ENCODE data around the gene GID8. TPM values are rescaled to one million over a fixed set of nuclear protein-coding genes. Genes with fewer than 3 reads are reported as not detected.

GID8 gene
- total RNA-seq (2022; extraction: Qiagen RNA extraction), result 20.2 to 22.5 TPM (median 21.2 TPM) in 5 replicates

DNA sequence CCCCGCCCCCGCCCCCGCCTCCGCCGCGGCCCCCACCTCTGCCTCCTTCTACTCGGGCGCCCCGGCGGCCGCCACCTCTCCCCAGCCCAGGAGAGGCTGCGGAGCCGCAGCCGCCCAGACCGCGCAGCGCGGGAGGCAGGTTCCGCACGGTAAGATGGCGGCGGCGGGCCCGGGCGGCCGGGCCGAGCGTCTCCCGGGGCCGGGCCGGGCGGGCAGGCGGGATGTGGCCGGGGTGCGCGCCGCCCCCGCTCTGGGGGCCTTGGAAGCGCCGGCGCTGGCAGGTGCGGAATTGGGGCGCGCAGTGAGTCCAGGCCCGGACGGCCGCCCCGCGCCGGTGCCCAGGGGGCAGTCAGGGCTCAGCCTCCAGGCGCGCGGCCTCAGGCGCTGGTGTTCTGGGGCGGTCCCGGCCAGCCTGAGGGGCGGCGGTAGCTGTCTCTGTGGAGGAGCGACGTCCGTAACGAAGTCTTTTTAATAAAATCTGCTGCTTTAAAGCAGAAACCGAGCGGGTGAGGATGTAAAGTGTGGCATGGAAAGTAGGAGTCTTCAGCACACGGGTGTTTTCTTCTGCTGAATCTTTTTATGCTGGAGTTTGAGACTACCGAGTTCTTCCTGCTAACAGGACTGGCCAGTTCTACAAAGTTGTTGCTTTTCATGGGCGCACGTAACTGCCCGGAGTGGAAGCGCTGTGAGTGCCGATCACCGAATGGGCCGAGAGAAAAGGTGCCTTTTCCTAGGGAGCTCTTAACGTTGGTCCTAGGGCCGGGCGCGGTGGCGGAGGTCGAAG is at the start of gene GID8:
Gene GID8, plus strand, starts transcription at position 43 of the 784 bp plus-strand sequence. CDS start 3,356 bp downstream, outside the sequence.

DNA sequence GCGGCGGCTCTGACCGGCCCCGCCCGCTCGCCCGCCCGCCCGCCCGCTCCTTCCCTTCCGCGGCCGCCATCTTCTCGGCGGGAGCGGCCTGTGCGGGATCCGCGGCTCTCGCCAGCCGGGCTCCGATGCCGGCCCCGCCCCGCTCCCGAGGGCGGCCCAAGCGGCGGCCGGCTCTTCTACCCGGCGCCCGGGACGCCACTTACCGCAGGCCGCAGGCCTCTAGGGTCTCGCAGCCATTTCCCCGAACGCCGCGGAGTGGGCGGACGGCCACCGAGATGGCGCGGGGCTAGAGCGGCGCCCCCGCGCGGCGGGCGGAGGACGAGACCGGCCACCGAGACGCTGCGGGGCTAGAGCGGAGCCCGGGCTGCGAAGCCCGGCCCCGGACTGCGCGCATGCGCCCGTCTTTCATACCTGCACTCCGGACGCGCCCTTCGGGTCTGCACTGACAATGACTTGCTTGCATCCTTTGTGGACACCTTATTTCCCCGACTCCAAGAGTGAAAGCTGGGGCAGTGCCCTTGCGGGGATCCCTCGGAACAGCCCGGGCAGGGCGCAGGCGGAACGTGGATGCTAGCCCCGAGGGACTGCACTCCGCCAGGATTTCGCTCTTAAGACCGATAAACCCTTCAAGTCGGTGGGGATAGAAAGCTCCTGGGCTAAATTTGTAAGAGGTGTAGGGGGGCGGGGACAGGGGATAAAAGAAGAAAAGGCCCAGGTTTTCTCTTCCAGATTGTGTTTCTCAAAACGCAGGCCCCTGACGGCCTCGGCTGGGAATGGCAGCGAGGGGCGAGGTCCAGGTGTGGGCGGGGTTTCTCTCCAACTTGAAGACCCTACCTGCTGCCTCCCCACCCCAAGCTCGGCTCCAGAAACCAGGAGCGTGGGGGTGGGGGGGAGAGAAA is 11.5 kb upstream of the GID8 start, which contains the start of gene DIDO1:
Gene DIDO1, minus strand, starts transcription at position 277 of the 899 bp plus-strand sequence.

DNA sequence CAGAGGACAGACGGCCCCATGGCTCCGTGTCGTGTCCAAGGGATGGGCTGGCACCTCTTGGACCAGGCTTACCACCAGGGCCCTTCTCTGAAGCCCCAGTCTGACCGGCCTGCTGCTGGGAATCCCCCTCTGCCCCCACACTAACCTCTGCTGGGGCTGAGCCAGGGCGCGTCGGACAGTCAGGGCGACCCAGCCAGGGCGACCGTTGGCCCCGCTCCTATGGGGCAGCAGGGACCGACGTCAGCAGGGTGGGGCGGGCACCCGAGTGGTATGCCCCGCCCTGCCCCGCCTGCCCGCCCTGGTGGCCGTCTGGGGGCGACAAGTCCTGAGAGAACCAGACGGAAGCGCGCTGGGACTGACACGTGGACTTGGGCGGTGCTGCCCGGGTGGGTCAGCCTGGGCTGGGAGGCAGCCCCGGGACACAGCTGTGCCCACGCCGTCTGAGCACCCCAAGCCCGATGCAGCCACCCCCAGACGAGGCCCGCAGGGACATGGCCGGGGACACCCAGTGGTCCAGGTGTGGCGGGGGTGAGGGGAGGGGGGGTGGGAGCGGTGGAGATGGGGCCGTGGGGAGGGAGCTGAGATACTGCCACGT is 14.5 kb downstream of the GID8 start, which contains the start of gene SLC17A9:
Gene SLC17A9, plus strand, starts transcription at position 337 of the 595 bp plus-strand sequence. Its CDS starts 122 bp downstream, at position 459.

Other genes with a start within 250 kb of the GID8 start
- 0.07 to 0.18 TPM (median 0.09 TPM) in 5 replicates for gene NTSR1, start 229.3 kb upstream of the GID8 start, total RNA-seq (2022; extraction: Qiagen RNA extraction)
- gene MRGBP, start 141.7 kb upstream of the GID8 start, total RNA-seq (2022; extraction: Qiagen RNA extraction), result 20.5 to 24.3 TPM (median 24.1 TPM) in 5 replicates
- 37.9 to 48.9 TPM (median 45.2 TPM) in 5 replicates for gene OGFR, start 133.3 kb upstream of the GID8 start, total RNA-seq (2022; extraction: Qiagen RNA extraction)
- 0.33 to 0.96 TPM (median 0.66 TPM) in 5 replicates for gene COL9A3, start 121.1 kb upstream of the GID8 start, total RNA-seq (2022; extraction: Qiagen RNA extraction)
- 3.4 to 5.0 TPM (median 4.7 TPM) in 5 replicates for gene TCFL5, start 76.3 kb upstream of the GID8 start, total RNA-seq (2022; extraction: Qiagen RNA extraction)
- gene DIDO1, start 11.6 kb upstream of the GID8 start, total RNA-seq (2022; extraction: Qiagen RNA extraction), result 18.3 to 25.7 TPM (median 24.9 TPM) in 5 replicates
- gene SLC17A9, start 14.6 kb downstream of the GID8 start, total RNA-seq (2022; extraction: Qiagen RNA extraction), result 0.06 to 0.18 TPM (median 0.09 TPM) in 3 of 5 replicates, not detected in the others
- gene BHLHE23, start 68.8 kb downstream of the GID8 start, total RNA-seq (2022; extraction: Qiagen RNA extraction), result not detected in 5 replicates

All from A549 treated with Mapracorat at 1 μM for 4 hours (cell line).